Measurements from ENCODE around the gene RGS2. TPM values are rescaled to one million over a fixed set of nuclear protein-coding genes. Genes with fewer than 3 reads are reported as not detected.

Gene RGS2
- total RNA-seq, 1 donor from 2014 or later: 14.4 TPM

GRCh38 chr1:192832492-192832891, 23.7 kb downstream of the RGS2 start:
- Histone ChIP-seq H3K4me3 (no peak overlapping the region), H3K79me2 (ENCODE audit: low read depth) (no peaks in the 10 kb centered on the region), H3K4me2 (no peak overlapping the region), H3K27me3 (no peaks in the 10 kb centered on the region), H3F3A (ENCODE audit: low read depth) (no peaks in the 10 kb centered on the region), H3K4me1 (no peaks in the 10 kb centered on the region), H3K9me3 (ENCODE audit: low read depth) (no peaks in the 10 kb centered on the region), H3K9ac (no peak overlapping the region), H2AFZ (replicated peaks) (no peak overlapping the region), H4K20me1 (ENCODE audit: low read depth) (no peaks in the 10 kb centered on the region), H3K36me3 (no peaks in the 10 kb centered on the region), H3K27ac (no peak overlapping the region)
- no peak for DNase-seq (ENCODE audit: low spot score)
- TF ChIP-seq EZH2 (IDR thresholded peaks at IDR 0.05) (no peak), EZH2phosphoT487 (IDR thresholded peaks at IDR 0.05) (no peak), CTCF (IDR thresholded peaks at IDR 0.05) (no peak)
- Mint-ChIP-seq H3K9me3 (no peaks in the 10 kb centered on the region), H3K4me3 (no peak overlapping the region), H3K36me3 (no peaks in the 10 kb centered on the region), H3K4me1 (peaks cover 41% of the 10 kb centered on the region), H3K27me3 (ENCODE audit: insufficient read depth, low read depth) (peaks cover 2% of the 10 kb centered on the region), H3K27ac (no peak overlapping the region)

GRCh38 chr1:192835116-192835515, 26.3 kb downstream of the RGS2 start:
- H4K20me1 ChIP-seq (ENCODE audit: low read depth): no peaks in the 10 kb centered on the region
- no peak overlapping the region for H3K27ac Mint-ChIP-seq
- peaks cover under 1% of the 10 kb centered on the region for H3K27me3 Mint-ChIP-seq (ENCODE audit: insufficient read depth, low read depth)
- no peak overlapping the region for H3K27ac ChIP-seq
- peak overlapping the region; percentile 7 for H2AFZ ChIP-seq (replicated peaks)
- no peak overlapping the region for H3K4me3 ChIP-seq
- no peaks in the 10 kb centered on the region for H3K36me3 ChIP-seq
- no peaks in the 10 kb centered on the region for H3K9me3 ChIP-seq (ENCODE audit: low read depth)
- no peak overlapping the region for H3K4me3 Mint-ChIP-seq
- no peak for DNase-seq (ENCODE audit: low spot score)
- no peaks in the 10 kb centered on the region for H3K27me3 ChIP-seq
- no peak overlapping the region for H3K4me2 ChIP-seq
- H3K4me1 Mint-ChIP-seq: peaks cover 35% of the 10 kb centered on the region
- no peaks in the 10 kb centered on the region for H3K36me3 Mint-ChIP-seq
- no peaks in the 10 kb centered on the region for H3K9me3 Mint-ChIP-seq
- no peaks in the 10 kb centered on the region for H3K4me1 ChIP-seq
- no peaks in the 10 kb centered on the region for H3F3A ChIP-seq (ENCODE audit: low read depth)
- H3K79me2 ChIP-seq (ENCODE audit: low read depth): no peaks in the 10 kb centered on the region
- TF ChIP-seq EZH2phosphoT487 (IDR thresholded peaks at IDR 0.05) (no peak), EZH2 (IDR thresholded peaks at IDR 0.05) (no peak), CTCF (IDR thresholded peaks at IDR 0.05) (no peak)
- H3K9ac ChIP-seq: no peak overlapping the region

GRCh38 chr1:192839162-192840066, 30.6 kb downstream of the RGS2 start:
- peaks cover 9% of the 10 kb centered on the region for H3K4me1 Mint-ChIP-seq
- no peaks in the 10 kb centered on the region for H3K27me3 Mint-ChIP-seq (ENCODE audit: insufficient read depth, low read depth)
- Histone ChIP-seq H3K9ac (no peak overlapping the region), H3F3A (ENCODE audit: low read depth) (no peaks in the 10 kb centered on the region), H3K4me2 (no peak overlapping the region), H3K36me3 (no peaks in the 10 kb centered on the region), H3K79me2 (ENCODE audit: low read depth) (no peaks in the 10 kb centered on the region), H4K20me1 (ENCODE audit: low read depth) (no peaks in the 10 kb centered on the region), H3K4me1 (no peaks in the 10 kb centered on the region), H2AFZ (replicated peaks) (peak overlapping the region; percentile 86), H3K27me3 (no peaks in the 10 kb centered on the region), H3K27ac (no peak overlapping the region), H3K9me3 (ENCODE audit: low read depth) (no peaks in the 10 kb centered on the region), H3K4me3 (no peak overlapping the region)
- H3K27ac Mint-ChIP-seq: no peak overlapping the region
- H3K4me3 Mint-ChIP-seq: no peak overlapping the region
- DNase-seq (ENCODE audit: low spot score): no peak
- no peaks in the 10 kb centered on the region for H3K9me3 Mint-ChIP-seq
- no peak for TF ChIP-seq CTCF (IDR thresholded peaks at IDR 0.05)
- no peak for TF ChIP-seq EZH2 (IDR thresholded peaks at IDR 0.05)
- H3K36me3 Mint-ChIP-seq: no peaks in the 10 kb centered on the region
